Measurements from ENCODE around the gene PPP2R3C. TPM values are rescaled to one million over a fixed set of nuclear protein-coding genes. Genes with fewer than 3 reads are reported as not detected.

PPP2R3C gene
- total and polyA plus RNA-seq, 4 donors = 19.6 to 42.1 (median 27.3) TPM

DNA sequence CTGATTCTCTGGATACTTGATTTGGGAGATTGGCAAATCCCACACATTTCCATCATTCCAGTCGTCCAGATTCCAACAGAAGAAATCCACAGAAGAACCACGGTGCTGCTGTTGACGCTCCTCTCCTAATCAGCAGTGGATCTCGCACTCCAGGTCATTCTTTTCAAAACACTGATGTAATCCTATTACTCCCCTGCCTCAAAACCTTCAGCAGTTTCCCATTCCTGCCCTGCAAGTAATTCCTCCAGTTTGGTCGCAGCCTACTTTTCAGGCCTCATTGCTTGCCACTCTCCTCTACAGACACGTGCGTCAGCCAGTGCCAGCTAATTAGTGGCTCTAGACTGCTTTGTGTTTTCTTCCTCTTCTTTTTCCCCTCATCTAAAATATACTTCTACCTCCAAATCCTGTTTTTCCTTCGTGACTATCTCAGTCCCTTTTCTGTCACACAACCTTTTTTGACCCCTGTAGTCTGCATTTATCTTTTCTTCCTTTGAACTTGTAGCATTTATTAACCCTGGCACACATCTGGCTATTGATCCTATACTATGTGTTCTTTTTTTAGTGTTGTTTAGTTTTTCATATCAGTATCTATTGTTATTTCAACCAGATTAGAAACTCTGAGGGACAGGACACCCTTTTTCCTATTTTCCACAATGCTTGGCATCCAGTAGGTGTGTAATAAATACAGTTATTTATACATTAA lies 37.3 kb upstream of the PPP2R3C start:
- no peaks in the 10 kb centered on the region for H3K9me3 ChIP-seq (ENCODE audit: control insufficient read depth in 4 of 4, insufficient read depth in 3 of 4, low read length in 3 of 4)
- no peak overlapping the region for H3K4me3 ChIP-seq
- no peak for DNase-seq
- TF ChIP-seq, protein P1, sequence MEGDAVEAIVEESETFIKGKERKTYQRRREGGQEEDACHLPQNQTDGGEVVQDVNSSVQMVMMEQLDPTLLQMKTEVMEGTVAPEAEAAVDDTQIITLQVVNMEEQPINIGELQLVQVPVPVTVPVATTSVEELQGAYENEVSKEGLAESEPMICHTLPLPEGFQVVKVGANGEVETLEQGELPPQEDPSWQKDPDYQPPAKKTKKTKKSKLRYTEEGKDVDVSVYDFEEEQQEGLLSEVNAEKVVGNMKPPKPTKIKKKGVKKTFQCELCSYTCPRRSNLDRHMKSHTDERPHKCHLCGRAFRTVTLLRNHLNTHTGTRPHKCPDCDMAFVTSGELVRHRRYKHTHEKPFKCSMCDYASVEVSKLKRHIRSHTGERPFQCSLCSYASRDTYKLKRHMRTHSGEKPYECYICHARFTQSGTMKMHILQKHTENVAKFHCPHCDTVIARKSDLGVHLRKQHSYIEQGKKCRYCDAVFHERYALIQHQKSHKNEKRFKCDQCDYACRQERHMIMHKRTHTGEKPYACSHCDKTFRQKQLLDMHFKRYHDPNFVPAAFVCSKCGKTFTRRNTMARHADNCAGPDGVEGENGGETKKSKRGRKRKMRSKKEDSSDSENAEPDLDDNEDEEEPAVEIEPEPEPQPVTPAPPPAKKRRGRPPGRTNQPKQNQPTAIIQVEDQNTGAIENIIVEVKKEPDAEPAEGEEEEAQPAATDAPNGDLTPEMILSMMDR (IDR thresholded peaks at IDR 0.05; ENCODE audit: control extremely low read depth, extremely low read depth) = no peak
- no peak overlapping the region for H3K27ac ChIP-seq (ENCODE audit: low read depth in 1 of 2, low read length in 1 of 2)
- peaks cover 2 to 7% (median 4%) of the 10 kb centered on the region in 4 donors for H3K36me3 ChIP-seq (ENCODE audit: control insufficient read depth in 4 of 4, insufficient read depth in 4 of 4, low read length in 4 of 4)
- ATAC-seq (ENCODE audit: insufficient read depth, low FRiP score) = no peak
- peaks cover 0 to 2% (median 0%) of the 10 kb centered on the region in 5 donors for H3K4me1 ChIP-seq (ENCODE audit: control insufficient read depth in 5 of 5, insufficient read depth in 5 of 5, low read length in 5 of 5)
- H3K9ac ChIP-seq (ENCODE audit: insufficient read depth in 1 of 2, low read length in 2 of 2) = no peak overlapping the region
- 84% methylated on average over 8 of the region's 8 CpGs for WGBS, 2 donors
- H3K27me3 ChIP-seq (ENCODE audit: control insufficient read depth in 3 of 3, insufficient read depth in 3 of 3, low read length in 2 of 3) = no peaks in the 10 kb centered on the region

DNA sequence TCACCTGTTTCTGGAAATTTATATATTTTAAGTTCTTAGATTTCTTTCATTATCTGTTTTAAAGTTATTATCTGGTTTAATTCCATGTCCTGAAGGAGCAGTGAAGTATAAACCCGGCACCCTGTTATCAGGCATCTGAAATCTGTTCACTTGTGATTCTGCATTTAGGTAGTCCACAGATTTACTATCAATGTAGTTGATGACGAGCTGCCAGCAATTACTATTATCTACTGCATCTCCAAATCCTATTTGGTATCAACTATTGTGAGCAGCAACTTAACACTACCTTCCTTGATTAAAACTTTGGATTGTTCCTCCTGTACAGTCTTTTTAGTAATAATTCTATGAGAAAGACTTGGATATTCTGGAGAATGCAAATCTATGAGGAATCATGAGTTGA lies 36.7 kb upstream of the PPP2R3C start:
- Histone ChIP-seq H3K9ac (ENCODE audit: insufficient read depth in 1 of 2, low read length in 2 of 2) (no peak overlapping the region), H3K4me1 (ENCODE audit: control insufficient read depth in 5 of 5, insufficient read depth in 5 of 5, low read length in 5 of 5) (peaks cover 0 to 2% (median 0%) of the 10 kb centered on the region in 5 donors), H3K27ac (ENCODE audit: low read depth in 1 of 2, low read length in 1 of 2) (no peak overlapping the region), H3K4me3 (no peak overlapping the region), H3K36me3 (ENCODE audit: control insufficient read depth in 4 of 4, insufficient read depth in 4 of 4, low read length in 4 of 4) (peaks cover 2 to 7% (median 3%) of the 10 kb centered on the region in 4 donors), H3K27me3 (ENCODE audit: control insufficient read depth in 3 of 3, insufficient read depth in 3 of 3, low read length in 2 of 3) (no peaks in the 10 kb centered on the region), H3K9me3 (ENCODE audit: control insufficient read depth in 4 of 4, insufficient read depth in 3 of 4, low read length in 3 of 4) (no peaks in the 10 kb centered on the region)
- 90% methylated on average over 2 of the region's 2 CpGs for WGBS, 2 donors
- DNase-seq = no peak
- no peak for ATAC-seq (ENCODE audit: insufficient read depth, low FRiP score)
- TF ChIP-seq, protein P1 (IDR thresholded peaks at IDR 0.05; ENCODE audit: control extremely low read depth, extremely low read depth) = no peak

DNA sequence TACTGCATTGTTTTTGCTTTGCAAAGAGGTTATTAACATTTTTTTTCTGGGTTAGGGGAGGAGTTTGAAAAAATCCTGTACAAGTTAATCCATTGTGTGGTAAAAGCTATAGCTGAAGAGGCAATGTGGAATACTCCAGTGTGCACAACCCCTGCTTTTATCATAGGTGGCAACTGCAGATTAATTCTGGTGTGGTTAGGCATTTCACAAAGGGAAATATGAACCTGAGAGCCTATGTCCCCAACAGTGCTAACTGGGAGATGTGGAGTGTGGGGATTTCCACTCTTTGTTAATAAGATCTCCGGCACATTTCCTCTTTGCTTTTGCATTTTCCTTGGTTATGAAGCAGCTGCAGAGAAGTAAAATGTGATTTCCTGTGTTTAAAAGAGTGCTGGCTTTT lies 34.2 kb upstream of the PPP2R3C start:
- Histone ChIP-seq H3K36me3 (ENCODE audit: control insufficient read depth in 4 of 4, insufficient read depth in 4 of 4, low read length in 4 of 4) (peaks cover 2 to 7% (median 3%) of the 10 kb centered on the region in 4 donors), H3K27me3 (ENCODE audit: control insufficient read depth in 3 of 3, insufficient read depth in 3 of 3, low read length in 2 of 3) (no peaks in the 10 kb centered on the region), H3K4me3 (no peak overlapping the region), H3K9ac (ENCODE audit: insufficient read depth in 1 of 2, low read length in 2 of 2) (no peak overlapping the region), H3K9me3 (ENCODE audit: control insufficient read depth in 4 of 4, insufficient read depth in 3 of 4, low read length in 3 of 4) (no peaks in the 10 kb centered on the region), H3K4me1 (ENCODE audit: control insufficient read depth in 5 of 5, insufficient read depth in 5 of 5, low read length in 5 of 5) (peaks cover 0 to 2% (median 0%) of the 10 kb centered on the region in 5 donors), H3K27ac (ENCODE audit: low read depth in 1 of 2, low read length in 1 of 2) (no peak overlapping the region)
- DNase-seq = peak in 2 of 3 donors; percentile 4 to 15
- 3 to 8% methylated on average over 1 of the region's 1 CpG for WGBS, 2 donors
- TF ChIP-seq, protein P1 (IDR thresholded peaks at IDR 0.05; ENCODE audit: control extremely low read depth, extremely low read depth) = no peak
- ATAC-seq (ENCODE audit: insufficient read depth, low FRiP score) = no peak
